GM19463 (cell line): ENCODE measurements around the gene ADGRB2.
A peak's percentile ranks its signal among the peaks of the same experiment; 100 is the strongest.

Experiments used
- ATAC-seq: cut with Tn5 transposase; IDR thresholded peaks from one replicate; pipeline ENCODE4 v1.9.1; 2021; ENCODE audit warnings: mild to moderate bottlenecking, moderate library complexity; ENCODE audit not compliant: unreplicated experiment

ADGRB2 gene

GRCh38 chr1:31795096-31795675 is 31.0 kb upstream of the ADGRB2 start:
- no peak for ATAC-seq

GRCh38 chr1:31793586-31794285 is 29.6 kb upstream of the ADGRB2 start:
- ATAC-seq, result no peak

GRCh38 chr1:31793086-31793485 is 28.9 kb upstream of the ADGRB2 start:
- ATAC-seq, result no peak

- ATAC-seq, result no peak
Observed at GRCh38 chr1:31792541-31792940, 28.4 kb upstream of the ADGRB2 start.

- no peak for ATAC-seq
Observed at GRCh38 chr1:31792116-31792515, 28.0 kb upstream of the ADGRB2 start.

GRCh38 chr1:31791131-31791858 is 27.2 kb upstream of the ADGRB2 start:
- no peak for ATAC-seq

- no peak for ATAC-seq
Observed at GRCh38 chr1:31790641-31791091, 26.5 kb upstream of the ADGRB2 start.

- ATAC-seq, result no peak
Observed at GRCh38 chr1:31790140-31790539, 26.0 kb upstream of the ADGRB2 start.

GRCh38 chr1:31789259-31790065 is 25.3 kb upstream of the ADGRB2 start:
- ATAC-seq, result peak; percentile 63

GRCh38 chr1:31788825-31789256 is 24.7 kb upstream of the ADGRB2 start:
- ATAC-seq, result peak; percentile 15

- peak; percentile 66 for ATAC-seq
Observed at GRCh38 chr1:31788138-31788824, 24.1 kb upstream of the ADGRB2 start.

- no peak for ATAC-seq
Observed at GRCh38 chr1:31787786-31788137, 23.6 kb upstream of the ADGRB2 start.

- ATAC-seq, result no peak
Observed at GRCh38 chr1:31787261-31787660, 23.1 kb upstream of the ADGRB2 start.

- ATAC-seq, result no peak
Observed at GRCh38 chr1:31786366-31787060, 22.4 kb upstream of the ADGRB2 start.

- ATAC-seq, result no peak
Observed at GRCh38 chr1:31785947-31786290, 21.8 kb upstream of the ADGRB2 start.

- ATAC-seq, result no peak
Observed at GRCh38 chr1:31785020-31785946, 21.1 kb upstream of the ADGRB2 start.

GRCh38 chr1:31784356-31785019 is 20.3 kb upstream of the ADGRB2 start:
- no peak for ATAC-seq

- ATAC-seq, result no peak
Observed at GRCh38 chr1:31783846-31784245, 19.7 kb upstream of the ADGRB2 start.
